Muscle of leg (tissue), 16 donors: Measurements from ENCODE around the gene TMLHE. TPM values are rescaled to one million over a fixed set of nuclear protein-coding genes. Genes with fewer than 3 reads are reported as not detected.
"Not testable (repeated sequence)": the region's sequence is repeated elsewhere in the genome, so short reads cannot be mapped to it uniquely, and the experiment has no call there.

Experiments used
- DNase-seq: peaks from one replicate; pipeline ENCODE4 v3.0.0; 2013
- H3K27ac ChIP-seq: one replicate; pipeline ENCODE4 v1.5.1; 2013; ENCODE audit warnings: mild to moderate bottlenecking, low read length, control low read depth
- H3K27me3 ChIP-seq: one replicate; pipeline ENCODE4 v1.6.1; 2013; ENCODE audit warnings: low read length; ENCODE audit not compliant: control insufficient read depth, insufficient read depth
- H3K36me3 ChIP-seq: one replicate; pipeline ENCODE4 v1.6.1; 2013; ENCODE audit warnings: low read length; ENCODE audit not compliant: control insufficient read depth, insufficient read depth
- H3K4me1 ChIP-seq: one replicate; pipeline ENCODE4 v1.6.1; 2013; ENCODE audit warnings: low read length; ENCODE audit not compliant: control insufficient read depth, insufficient read depth
- H3K4me3 ChIP-seq: one replicate; pipeline ENCODE4 v1.5.1; 2013; ENCODE audit warnings: low read length, control low read depth
- H3K9me3 ChIP-seq: replicated peaks from 2 replicates; pipeline ENCODE4 v1.6.1; 2013; ENCODE audit warnings: low read depth, low read length; ENCODE audit not compliant: control insufficient read depth
- WGBS: methylation state at CpG from one replicate; pipeline ENCODE4 v1.1.5; 2013; ENCODE audit warnings: missing lambda C conversion rate; ENCODE audit not compliant: insufficient coverage; 5-methylcytosine and 5-hydroxymethylcytosine counted together
- long read RNA-seq, 11 donors: transcript quantifications; one replicate each; lab custom pipeline, GENCODE V29; 2026
- polyA plus RNA-seq, 8 donors: library from polyadenylated mRNA; unstranded; fragments of 120-200 nt; gene quantifications; one replicate each; pipeline versions ENCODE4 v1.2.1 to v1.2.3, GENCODE V29; 2013; ENCODE audit warnings: inconsistent platforms in 1 of 8, low replicate concordance in 1 of 8; ENCODE audit not compliant: insufficient read length in 8 of 8, insufficient read depth in 1 of 8
- total RNA-seq: library from RNA; stranded (reverse); fragments of 120-200 nt; gene quantifications from one replicate; pipeline ENCODE4 v1.2.4, GENCODE V29; 2013

Gene TMLHE, protein sequence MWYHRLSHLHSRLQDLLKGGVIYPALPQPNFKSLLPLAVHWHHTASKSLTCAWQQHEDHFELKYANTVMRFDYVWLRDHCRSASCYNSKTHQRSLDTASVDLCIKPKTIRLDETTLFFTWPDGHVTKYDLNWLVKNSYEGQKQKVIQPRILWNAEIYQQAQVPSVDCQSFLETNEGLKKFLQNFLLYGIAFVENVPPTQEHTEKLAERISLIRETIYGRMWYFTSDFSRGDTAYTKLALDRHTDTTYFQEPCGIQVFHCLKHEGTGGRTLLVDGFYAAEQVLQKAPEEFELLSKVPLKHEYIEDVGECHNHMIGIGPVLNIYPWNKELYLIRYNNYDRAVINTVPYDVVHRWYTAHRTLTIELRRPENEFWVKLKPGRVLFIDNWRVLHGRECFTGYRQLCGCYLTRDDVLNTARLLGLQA
- total RNA-seq (19.3 TPM), polyA plus RNA-seq (10 to 100 TPM; 17.7 to 20.2 (median 19.2) TPM)
- long read RNA-seq, donor 1, partial matches to known transcripts: 0 of 3 reads
- long read RNA-seq, donor 1, other reads (novel, unspliced or antisense): 0 of 3 reads
- long read RNA-seq, donor 2: 0 reads
- long read RNA-seq, donor 3, transcript TMLHE-201 (8 exons, 2,832 nt): major isoform, 9 of 9 reads
- long read RNA-seq, donor 3, partial matches to known transcripts: 0 of 9 reads
- long read RNA-seq, donor 3, other reads (novel, unspliced or antisense): 0 of 9 reads
- long read RNA-seq, donor 4, partial matches to known transcripts: 0 of 2 reads
- long read RNA-seq, donor 4, other reads (novel, unspliced or antisense): 0 of 2 reads
- long read RNA-seq, donor 5, transcript TMLHE-201 (8 exons, 2,832 nt): major isoform, 11 of 11 reads
- long read RNA-seq, donor 5, partial matches to known transcripts: 0 of 11 reads
- long read RNA-seq, donor 5, other reads (novel, unspliced or antisense): 0 of 11 reads
- long read RNA-seq, donor 6, partial matches to known transcripts: 0 of 4 reads
- long read RNA-seq, donor 6, other reads (novel, unspliced or antisense): 0 of 4 reads
- long read RNA-seq, donor 7, partial matches to known transcripts: 0 of 1 reads
- long read RNA-seq, donor 7, other reads (novel, unspliced or antisense): 0 of 1 reads
- long read RNA-seq, donor 8, partial matches to known transcripts: 0 of 5 reads
- long read RNA-seq, donor 8, other reads (novel, unspliced or antisense): 0 of 5 reads
- long read RNA-seq, donor 9, partial matches to known transcripts: 0 of 2 reads
- long read RNA-seq, donor 9, other reads (novel, unspliced or antisense): 0 of 2 reads
- long read RNA-seq, donor 10, transcript TMLHE-201 (8 exons, 2,832 nt): major isoform, 7 of 8 reads
- long read RNA-seq, donor 10, partial matches to known transcripts: 0 of 8 reads
- long read RNA-seq, donor 10, other reads (novel, unspliced or antisense): 0 of 8 reads
- long read RNA-seq, donor 11, partial matches to known transcripts: 0 of 3 reads
- long read RNA-seq, donor 11, other reads (novel, unspliced or antisense): 0 of 3 reads

DNA sequence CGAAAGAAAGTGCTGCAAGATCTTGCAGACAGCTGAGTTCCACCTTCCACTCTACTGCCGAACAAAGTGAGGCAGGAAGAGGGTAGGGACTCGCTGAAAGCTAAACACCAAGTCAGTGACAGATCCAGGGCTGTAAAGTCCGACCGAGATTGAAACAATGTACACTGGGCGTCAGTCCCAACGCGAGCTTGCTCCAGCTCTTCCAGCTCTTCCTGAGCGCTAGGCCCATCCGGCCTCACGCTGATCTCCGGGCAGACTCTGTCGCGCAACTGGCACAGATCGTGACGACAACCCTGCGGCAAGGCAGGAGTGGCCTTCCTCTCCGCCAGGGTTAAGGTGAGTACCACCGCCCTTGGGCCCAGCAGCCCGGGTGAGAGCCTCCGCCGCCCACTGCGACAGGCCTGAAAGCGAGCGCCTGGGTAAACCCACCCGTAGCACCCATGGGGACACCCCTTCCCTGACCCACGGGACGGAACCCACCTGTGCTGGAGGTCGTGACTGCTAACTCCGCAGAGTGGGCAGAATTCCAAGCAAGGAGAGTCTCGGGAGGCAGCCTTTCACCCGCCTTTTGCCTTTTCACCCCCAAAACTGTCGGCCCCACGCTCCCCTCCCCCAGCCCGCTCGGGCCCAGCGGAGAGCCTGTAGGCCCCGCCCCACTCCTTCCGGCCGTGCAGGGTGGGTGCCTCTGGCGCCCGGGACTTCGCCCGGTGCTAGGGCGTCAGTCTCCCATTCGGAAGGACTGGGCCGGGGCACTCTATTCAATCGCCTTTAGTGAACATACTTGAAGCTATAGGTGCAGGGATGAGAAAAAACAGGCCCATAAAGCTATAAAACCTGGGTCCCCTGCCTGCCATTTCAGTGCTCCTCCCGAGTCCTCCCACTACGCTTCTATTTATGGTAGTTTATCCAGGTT lies at the start of gene TMLHE, which contains the start of gene SPRY3:
Gene TMLHE, minus strand, starts transcription at position 641 of the 913 bp plus-strand sequence. CDS start 67,676 bp downstream, outside the sequence.
Gene SPRY3, plus strand, starts transcription at position 275 of the 913 bp plus-strand sequence.
- 27% methylated on average over 46 of the region's 50 CpGs for WGBS
- Histone ChIP-seq H3K27ac (peak within 1 kb of the TSS; percentile 93), H3K4me1 (peaks cover 3% of the 10 kb centered on the region), H3K27me3 (no peaks in the 10 kb centered on the region), H3K9me3 (peaks cover 3% of the 10 kb centered on the region), H3K36me3 (no peaks in the 10 kb centered on the region), H3K4me3 (peak within 1 kb of the TSS; percentile 82)
- peak; percentile 73 for DNase-seq

DNA sequence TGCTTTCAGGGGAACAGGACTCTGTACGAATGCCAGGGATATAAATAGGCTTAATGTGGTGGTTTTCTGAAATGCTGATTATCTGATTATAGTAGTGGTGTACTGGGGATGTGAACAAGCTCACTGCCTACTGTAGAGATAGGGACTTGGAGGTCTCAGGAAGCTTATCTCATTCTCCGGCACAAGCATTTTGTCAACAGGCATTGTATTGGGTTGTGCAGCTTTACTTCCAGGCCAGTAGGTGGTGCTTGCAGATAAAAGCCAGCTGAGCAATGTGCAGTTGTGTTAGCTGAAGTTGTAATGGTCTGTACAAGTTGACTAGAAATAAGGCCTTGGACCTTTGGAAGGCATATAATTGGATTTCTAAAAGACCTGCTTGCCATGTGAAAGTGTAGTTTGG lies 49.5 kb upstream of the TMLHE start:
- Histone ChIP-seq H3K4me1 (no peaks in the 10 kb centered on the region), H3K36me3 (no peaks in the 10 kb centered on the region), H3K4me3 (no peak overlapping the region), H3K27ac (no peak overlapping the region), H3K27me3 (no peaks in the 10 kb centered on the region), H3K9me3 (peaks cover 12% of the 10 kb centered on the region)
- WGBS: 63% methylated on average over 2 of the region's 2 CpGs
- DNase-seq: no peak

DNA sequence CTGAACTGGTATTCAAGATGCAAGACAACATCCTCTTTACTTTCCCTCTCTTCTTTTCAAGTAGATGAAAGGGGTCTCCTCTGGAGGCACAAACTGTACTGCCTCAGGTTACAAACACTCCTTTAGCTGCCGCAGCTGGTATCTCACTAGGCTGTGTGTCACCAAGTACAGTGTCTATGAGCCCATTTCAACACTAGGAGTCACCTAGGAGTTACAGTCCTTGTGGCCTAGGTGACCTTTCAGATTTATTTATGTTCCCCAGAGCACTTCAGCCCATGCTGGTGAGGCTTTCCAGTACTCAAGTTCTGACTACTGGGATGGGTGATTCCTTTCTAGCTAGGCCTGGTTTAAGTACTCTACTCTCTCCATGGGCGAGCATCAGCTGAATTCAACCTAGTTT lies 32.4 kb upstream of the TMLHE start:
- Histone ChIP-seq H3K4me3 (no peak overlapping the region), H3K9me3 (peaks cover 3% of the 10 kb centered on the region), H3K36me3 (no peaks in the 10 kb centered on the region), H3K4me1 (no peaks in the 10 kb centered on the region), H3K27ac (no peak overlapping the region), H3K27me3 (no peaks in the 10 kb centered on the region)
- DNase-seq: no peak
- 70% methylated on average over 1 of the region's 2 CpGs for WGBS

DNA sequence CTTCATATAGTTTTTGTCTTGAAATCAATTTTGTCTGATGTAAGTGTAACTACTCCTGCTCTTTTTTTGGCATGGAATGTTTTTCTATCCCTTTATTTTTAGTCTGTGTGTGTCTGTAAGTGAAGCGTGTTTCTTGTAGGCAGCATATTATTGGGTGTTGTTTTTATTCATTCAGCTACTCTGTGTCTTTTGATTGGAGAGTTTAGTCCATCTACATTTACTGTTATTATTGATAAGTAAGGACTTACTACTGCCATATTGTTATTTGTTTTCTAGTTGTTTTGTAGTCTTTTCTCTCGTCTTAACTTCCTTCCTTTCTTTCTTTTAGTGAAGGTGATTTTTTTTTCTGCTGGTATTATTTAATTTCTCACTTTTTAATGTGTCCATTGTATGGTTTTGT lies 30.5 kb upstream of the TMLHE start:
- no peaks in the 10 kb centered on the region for H3K27me3 ChIP-seq
- WGBS: no CpG with 5 or more reads among the region's 2 CpGs
- no peak overlapping the region for H3K27ac ChIP-seq
- peaks cover 3% of the 10 kb centered on the region for H3K9me3 ChIP-seq
- no peak overlapping the region for H3K4me3 ChIP-seq
- no peaks in the 10 kb centered on the region for H3K36me3 ChIP-seq
- H3K4me1 ChIP-seq: no peaks in the 10 kb centered on the region
- DNase-seq: no peak

DNA sequence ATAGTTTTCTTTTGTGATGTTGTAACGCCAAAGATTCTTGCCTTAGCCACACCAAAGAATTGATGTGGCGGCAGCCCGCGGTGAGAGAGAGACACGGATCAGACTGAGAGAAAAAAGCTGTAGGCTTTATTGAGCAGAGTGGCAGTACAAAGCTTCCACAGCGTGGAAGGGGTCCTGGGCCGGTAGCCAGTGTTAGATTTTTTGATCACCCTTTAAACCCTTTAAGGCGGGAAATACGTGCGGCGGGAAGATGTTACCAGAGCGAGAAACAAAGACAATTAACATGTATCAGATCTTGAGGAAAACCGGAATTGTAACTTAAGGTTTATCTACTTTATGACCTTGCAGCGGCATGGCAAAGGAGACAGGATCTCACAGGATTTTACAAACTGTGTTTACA lies 28.6 kb upstream of the TMLHE start:
- not testable (repeated sequence) for H3K36me3 ChIP-seq, H3K4me3 ChIP-seq, H3K27me3 ChIP-seq, H3K27ac ChIP-seq, H3K4me1 ChIP-seq, H3K9me3 ChIP-seq
- DNase-seq: peak; percentile 1
- 53% methylated on average over 13 of the region's 14 CpGs for WGBS

DNA sequence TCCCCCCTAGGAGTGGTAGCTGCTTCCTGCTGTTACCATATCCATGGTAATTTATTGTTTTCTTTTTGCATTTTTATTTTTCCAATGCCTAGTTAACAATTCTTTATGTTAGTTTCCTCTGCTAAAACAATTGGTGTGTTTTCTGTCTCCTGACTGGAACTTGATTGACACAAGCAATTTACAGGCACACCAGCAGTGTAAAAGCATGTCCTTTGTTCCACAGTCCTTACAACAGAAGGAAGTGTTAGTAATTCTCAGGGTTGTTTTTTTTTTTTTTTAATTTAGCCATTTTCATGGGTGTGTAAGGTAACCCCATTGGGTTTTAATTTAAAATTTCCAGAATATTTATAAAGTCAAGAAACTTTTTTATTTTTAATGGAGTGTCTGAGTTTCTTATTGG lies 25.0 kb upstream of the TMLHE start:
- H3K36me3 ChIP-seq: no peaks in the 10 kb centered on the region
- H3K4me1 ChIP-seq: no peaks in the 10 kb centered on the region
- no peaks in the 10 kb centered on the region for H3K9me3 ChIP-seq
- H3K27me3 ChIP-seq: no peaks in the 10 kb centered on the region
- no peak overlapping the region for H3K27ac ChIP-seq
- no peak for DNase-seq
- no peak overlapping the region for H3K4me3 ChIP-seq

DNA sequence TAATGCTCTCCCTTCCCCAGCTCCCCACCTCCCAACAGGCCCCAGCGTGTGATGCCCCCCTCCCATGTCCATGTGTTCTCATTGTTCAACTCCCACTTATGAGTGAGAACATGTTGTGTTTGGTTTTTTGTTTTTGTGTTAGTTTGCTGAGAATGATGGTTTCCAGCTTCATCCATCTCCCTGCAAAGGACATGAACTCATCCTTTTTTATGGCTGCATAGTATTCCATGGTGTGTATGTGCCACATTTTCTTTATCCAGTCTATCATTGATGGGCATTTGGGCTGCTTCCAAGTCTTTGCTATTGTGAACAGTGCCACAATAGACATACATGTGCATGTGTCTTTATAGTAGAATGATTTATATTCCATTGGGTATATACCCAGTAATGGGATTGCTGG lies 22.3 kb upstream of the TMLHE start:
- DNase-seq, H3K27me3 ChIP-seq, H3K36me3 ChIP-seq, H3K9me3 ChIP-seq, H3K27ac ChIP-seq, H3K4me3 ChIP-seq, H3K4me1 ChIP-seq: not testable (repeated sequence)
- WGBS: no CpG with 5 or more reads among the region's 1 CpG

DNA sequence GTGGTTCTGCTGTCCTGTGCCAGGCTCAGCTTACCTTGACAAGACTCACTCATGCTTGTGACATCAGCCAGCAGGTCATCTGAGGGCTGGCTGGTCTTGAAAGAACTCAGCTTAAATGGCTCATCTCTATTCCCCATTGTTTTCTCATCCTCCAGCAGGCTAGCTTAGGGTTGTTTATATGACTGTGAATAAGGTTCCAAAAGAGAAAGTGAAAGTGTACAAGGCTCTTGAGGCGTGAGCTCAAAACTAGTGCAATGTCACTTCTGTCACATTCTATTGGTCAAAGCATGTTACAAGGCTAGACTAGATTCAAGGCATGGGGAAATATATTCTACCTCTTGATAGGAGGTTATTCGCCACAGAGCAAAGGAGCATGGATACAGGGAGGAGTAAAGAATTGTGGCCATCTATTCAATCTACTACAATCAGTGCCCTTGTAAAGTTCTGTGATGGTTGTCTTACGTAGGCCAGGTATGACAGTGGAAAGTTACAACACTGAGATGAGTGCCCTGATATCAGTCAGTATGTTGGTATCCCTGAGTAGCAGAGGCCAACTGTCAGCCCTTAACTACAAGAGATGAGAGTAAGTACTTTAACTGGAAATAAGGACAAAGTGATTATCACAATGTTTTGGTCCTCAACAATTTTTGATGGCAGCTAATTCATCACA lies 19.8 kb upstream of the TMLHE start:
- no peaks in the 10 kb centered on the region for H3K36me3 ChIP-seq
- H3K27me3 ChIP-seq: no peaks in the 10 kb centered on the region
- H3K27ac ChIP-seq: no peak overlapping the region
- no peak overlapping the region for H3K4me3 ChIP-seq
- H3K9me3 ChIP-seq: peaks cover 8% of the 10 kb centered on the region
- WGBS: no CpG with 5 or more reads among the region's 3 CpGs
- no peaks in the 10 kb centered on the region for H3K4me1 ChIP-seq
- DNase-seq: no peak
